Measurements from ENCODE around the gene LEKR1. TPM values are rescaled to one million over a fixed set of nuclear protein-coding genes. Genes with fewer than 3 reads are reported as not detected.

Gene LEKR1
- total RNA-seq, 2 experiments from 2014 or later: 0.16 TPM; not detected in 1

GRCh38 chr3:156811089-156811862, 14.9 kb upstream of the LEKR1 start:
- ChIA-PET CTCF (ENCODE audit: unreplicated experiment) (no interaction called here), POLR2A (no interaction called here)
- Histone ChIP-seq H3K9me2 (ENCODE audit: insufficient read depth, low read length) (no peaks in the 10 kb centered on the region), H3K9me3 (ENCODE audit: low read length) (no peaks in the 10 kb centered on the region), H3K36me3 (ENCODE audit: insufficient read depth, low read length) (no peaks in the 10 kb centered on the region), H2AFZ (ENCODE audit: low read length) (no peak overlapping the region), H3K27ac (ENCODE audit: low read depth, low read length, poor library complexity, severe bottlenecking) (no peak overlapping the region), H3K4me3 (ENCODE audit: low read depth, low read length, poor library complexity, severe bottlenecking) (no peak overlapping the region), H3K79me2 (ENCODE audit: insufficient read depth, low read depth, low read length) (no peaks in the 10 kb centered on the region), H3K4me1 (ENCODE audit: insufficient read depth, low read length, poor library complexity, severe bottlenecking) (no peaks in the 10 kb centered on the region), H3K4me2 (ENCODE audit: low read length) (no peak overlapping the region), H4K20me1 (ENCODE audit: insufficient read depth, low read length) (no peaks in the 10 kb centered on the region)
- DNase-seq (ENCODE audit: low spot score): no peak
- BruUV-seq (replicated peaks): no TSS peak
- no peak for TF ChIP-seq CTCF (conservative IDR thresholded peaks at IDR 0.05; ENCODE audit: low read length)
- no peak for TF ChIP-seq EZH2phosphoT487 (IDR thresholded peaks at IDR 0.05; ENCODE audit: borderline replicate concordance, low read depth, low read length)
- intact Hi-C loops (cut with micrococcal nuclease; ENCODE audit: unreplicated experiment): no loop called here

GRCh38 chr3:156812521-156813335, 13.4 kb upstream of the LEKR1 start:
- no peaks in the 10 kb centered on the region for H3K9me2 ChIP-seq (ENCODE audit: insufficient read depth, low read length)
- no peaks in the 10 kb centered on the region for H4K20me1 ChIP-seq (ENCODE audit: insufficient read depth, low read length)
- intact Hi-C loops (cut with micrococcal nuclease; ENCODE audit: unreplicated experiment): no loop called here
- H3K4me3 ChIP-seq (ENCODE audit: low read depth, low read length, poor library complexity, severe bottlenecking): no peak overlapping the region
- H2AFZ ChIP-seq (ENCODE audit: low read length): no peak overlapping the region
- POLR2A ChIA-PET: interaction anchor here (0.6 to 0.7 kb wide), 2 partner anchors 44 to 315 kb away, joined by 3 read pairs; no protein-coding TSS in a partner anchor
- peaks cover 1% of the 10 kb centered on the region for H3K4me1 ChIP-seq (ENCODE audit: insufficient read depth, low read length, poor library complexity, severe bottlenecking)
- H3K4me2 ChIP-seq (ENCODE audit: low read length): peak overlapping the region; percentile 25; the same call in 1 of the 2 replicates
- TF ChIP-seq EZH2phosphoT487 (IDR thresholded peaks at IDR 0.05; ENCODE audit: borderline replicate concordance, low read depth, low read length) (no peak), CTCF (conservative IDR thresholded peaks at IDR 0.05; ENCODE audit: low read length) (no peak)
- DNase-seq (ENCODE audit: low spot score): no peak
- CTCF ChIA-PET (ENCODE audit: unreplicated experiment): no interaction called here
- H3K36me3 ChIP-seq (ENCODE audit: insufficient read depth, low read length): no peaks in the 10 kb centered on the region
- no TSS peak for BruUV-seq (replicated peaks)
- H3K27ac ChIP-seq (ENCODE audit: low read depth, low read length, poor library complexity, severe bottlenecking): no peak overlapping the region
- no peaks in the 10 kb centered on the region for H3K9me3 ChIP-seq (ENCODE audit: low read length)
- H3K79me2 ChIP-seq (ENCODE audit: insufficient read depth, low read depth, low read length): no peaks in the 10 kb centered on the region

All from OCI-LY7 (cell line).